Astrocyte of the cerebellum (primary cell): ENCODE results near the gene DIP2A.

Experiments
- DNase-seq: peaks from one replicate; pipeline ENCODE4 v3.0.0-alpha.2; 2011; ENCODE audit warnings: low read depth
- H3K4me3 ChIP-seq: 2 replicates; pipeline ENCODE4 v1.5.1; 2011; ENCODE audit warnings: mild to moderate bottlenecking, low read depth, low read length, moderate library complexity
- in situ Hi-C: cut with HindIII; loops from 2 replicates; pipeline ENCODE4 v1.10.0; 2017; ENCODE audit warnings: low sequenced_read_pairs
- TF ChIP-seq, protein P1 (sequence below): IDR thresholded peaks from 2 replicates; pipeline ENCODE4 v1.5.1; 2012; ENCODE audit warnings: low read length, low read depth, moderate library complexity, mild to moderate bottlenecking; ENCODE audit errors: missing control alignments

DIP2A gene

DNA sequence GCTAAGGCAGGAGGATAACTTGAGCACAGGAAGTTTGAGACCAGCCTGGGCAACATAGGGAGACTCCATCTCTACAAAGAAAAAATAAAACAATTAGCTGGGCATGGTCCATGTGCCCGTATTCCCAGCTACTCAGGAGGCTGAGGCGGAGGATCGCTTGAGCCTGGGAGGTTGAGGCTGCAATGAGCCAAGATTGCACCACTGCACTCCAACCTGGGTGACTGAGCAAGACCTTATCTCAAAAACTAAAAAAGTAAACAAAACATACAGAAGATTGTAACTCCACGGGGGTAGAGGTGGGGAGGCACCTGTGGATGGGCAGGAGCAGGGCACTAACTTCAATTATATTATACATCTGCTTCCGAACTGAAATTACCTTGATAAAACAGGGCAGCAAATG is 141.6 kb downstream of the DIP2A start:
- in situ Hi-C loops: no loop called here
- H3K4me3 ChIP-seq: no peak overlapping the region
- TF ChIP-seq, protein P1, sequence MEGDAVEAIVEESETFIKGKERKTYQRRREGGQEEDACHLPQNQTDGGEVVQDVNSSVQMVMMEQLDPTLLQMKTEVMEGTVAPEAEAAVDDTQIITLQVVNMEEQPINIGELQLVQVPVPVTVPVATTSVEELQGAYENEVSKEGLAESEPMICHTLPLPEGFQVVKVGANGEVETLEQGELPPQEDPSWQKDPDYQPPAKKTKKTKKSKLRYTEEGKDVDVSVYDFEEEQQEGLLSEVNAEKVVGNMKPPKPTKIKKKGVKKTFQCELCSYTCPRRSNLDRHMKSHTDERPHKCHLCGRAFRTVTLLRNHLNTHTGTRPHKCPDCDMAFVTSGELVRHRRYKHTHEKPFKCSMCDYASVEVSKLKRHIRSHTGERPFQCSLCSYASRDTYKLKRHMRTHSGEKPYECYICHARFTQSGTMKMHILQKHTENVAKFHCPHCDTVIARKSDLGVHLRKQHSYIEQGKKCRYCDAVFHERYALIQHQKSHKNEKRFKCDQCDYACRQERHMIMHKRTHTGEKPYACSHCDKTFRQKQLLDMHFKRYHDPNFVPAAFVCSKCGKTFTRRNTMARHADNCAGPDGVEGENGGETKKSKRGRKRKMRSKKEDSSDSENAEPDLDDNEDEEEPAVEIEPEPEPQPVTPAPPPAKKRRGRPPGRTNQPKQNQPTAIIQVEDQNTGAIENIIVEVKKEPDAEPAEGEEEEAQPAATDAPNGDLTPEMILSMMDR: no peak
- DNase-seq: no peak

DNA sequence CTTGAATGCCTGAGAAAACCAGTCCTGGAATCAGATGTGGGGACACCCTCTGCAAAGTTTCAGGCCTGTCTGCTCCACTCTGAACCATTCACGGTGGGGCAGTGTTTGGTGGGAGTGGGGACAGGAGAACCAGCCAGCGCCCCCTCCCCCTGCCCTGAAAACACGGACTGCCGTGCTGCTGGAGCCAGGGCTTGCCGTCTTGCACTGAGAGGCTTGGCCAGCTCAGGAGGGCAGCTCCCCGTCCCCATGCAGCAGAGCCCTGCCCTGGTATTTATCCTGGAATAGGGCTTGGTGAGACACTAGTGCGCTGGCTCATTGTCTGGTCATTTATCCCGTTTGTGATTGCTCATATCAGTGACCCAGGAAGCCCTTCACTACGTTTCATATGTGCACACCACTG is 142.3 kb downstream of the DIP2A start:
- H3K4me3 ChIP-seq: no peak overlapping the region
- in situ Hi-C loops: no loop called here
- TF ChIP-seq, protein P1: no peak

DNA sequence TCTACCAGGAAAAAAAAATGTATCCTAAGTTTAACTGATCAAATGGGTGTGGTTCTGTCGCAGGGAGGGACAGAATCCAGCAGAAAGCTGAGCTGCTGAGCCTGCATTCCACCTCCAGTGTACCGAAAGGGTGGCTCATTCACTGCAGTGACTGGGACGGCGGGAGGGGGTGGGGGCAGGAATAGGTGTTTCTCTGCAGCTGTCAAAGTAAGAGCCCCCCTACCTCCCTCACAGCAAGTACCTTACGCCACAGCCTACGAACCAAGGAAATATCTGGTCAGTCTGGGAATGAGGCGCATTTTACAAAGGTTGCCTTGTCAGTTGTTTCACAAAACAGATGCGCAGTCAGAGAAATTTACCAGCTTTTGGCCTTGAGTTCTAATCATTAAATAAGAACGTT is 144.5 kb downstream of the DIP2A start:
- DNase-seq: no peak
- in situ Hi-C loops: no loop called here
- H3K4me3 ChIP-seq: no peak overlapping the region
- TF ChIP-seq, protein P1: no peak

More for the DNA sequence above, 142.3 kb downstream of the DIP2A start:
- no peak for DNase-seq

DNA sequence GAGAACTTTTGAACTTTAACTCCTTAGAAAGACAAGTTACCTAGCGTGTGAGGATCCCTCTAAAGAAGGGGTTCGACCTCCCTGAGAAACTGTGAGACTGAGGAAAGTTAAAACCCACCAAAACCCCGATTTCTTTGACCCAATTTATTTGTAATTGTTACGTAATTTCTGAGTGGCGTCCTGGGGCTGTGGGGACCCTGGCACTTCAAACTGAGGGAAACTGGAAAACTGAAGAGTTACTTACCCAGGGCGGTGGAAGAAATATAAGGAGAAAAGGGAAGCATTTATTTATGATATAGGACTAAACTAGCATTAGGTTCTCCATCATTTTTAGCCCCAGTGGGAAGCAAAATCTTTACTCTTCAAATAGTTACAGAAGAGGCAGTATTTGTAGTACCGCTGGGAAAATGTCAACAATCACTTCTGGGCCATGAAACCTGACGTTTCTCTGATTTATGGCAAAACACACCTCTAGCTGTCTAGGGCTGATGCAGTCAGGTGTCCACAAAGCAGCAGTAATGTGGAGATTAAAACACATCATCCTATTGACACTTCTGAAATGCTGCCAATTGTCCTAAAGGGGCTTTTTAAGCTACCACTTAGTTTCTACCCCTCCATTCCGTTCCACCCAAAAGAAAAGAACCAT is 145.8 kb downstream of the DIP2A start:
- in situ Hi-C loops: no loop called here
- H3K4me3 ChIP-seq: no peak overlapping the region
- TF ChIP-seq, protein P1: no peak
- no peak for DNase-seq

DNA sequence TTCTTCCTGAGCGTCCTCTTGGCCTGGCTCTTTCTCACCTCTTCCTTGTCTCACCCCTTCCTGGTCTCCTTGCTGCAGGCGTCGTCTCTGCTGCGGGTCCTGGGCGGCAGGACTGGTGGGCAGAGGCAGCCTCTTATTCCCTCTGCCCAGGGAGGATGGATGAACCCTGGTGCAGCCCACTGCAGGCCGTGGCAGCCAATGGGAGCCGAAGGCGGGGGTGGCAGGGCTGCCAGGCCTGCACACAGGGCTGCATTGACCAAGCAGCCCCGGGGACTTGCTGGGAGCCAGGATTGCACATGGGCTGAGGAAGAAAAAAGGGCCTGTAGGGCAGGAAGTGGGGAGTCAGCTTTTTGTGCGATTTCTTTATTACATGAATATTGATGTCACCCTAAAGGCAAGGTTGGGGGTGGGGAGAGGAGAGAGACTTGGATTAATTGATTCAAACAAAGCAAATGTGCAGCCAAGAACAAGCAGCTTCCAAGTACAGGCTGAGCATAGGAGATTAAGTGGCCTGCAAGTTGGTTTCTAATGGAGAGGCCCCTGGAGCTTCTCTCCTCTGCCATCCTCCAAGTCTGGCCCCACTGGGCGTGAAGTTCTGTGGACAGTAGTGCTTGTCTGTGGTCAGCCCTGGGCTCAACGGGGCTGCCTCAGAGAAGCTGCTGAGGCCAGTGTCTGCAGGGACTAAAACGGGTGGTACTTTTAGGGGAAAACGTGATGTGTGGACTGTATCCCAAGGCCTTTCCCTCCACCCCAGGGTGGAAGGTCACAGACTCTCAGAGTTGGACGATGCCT is 146.5 kb downstream of the DIP2A start, which contains the start of gene S100B:
Gene S100B, minus strand, starts transcription at position 108 of the 792 bp plus-strand sequence. CDS start 2,667 bp downstream, outside the sequence.
- in situ Hi-C loops: no loop called here
- no peak within 1 kb of the TSS for H3K4me3 ChIP-seq
- TF ChIP-seq, protein P1: no peak
- no peak for DNase-seq

DNA sequence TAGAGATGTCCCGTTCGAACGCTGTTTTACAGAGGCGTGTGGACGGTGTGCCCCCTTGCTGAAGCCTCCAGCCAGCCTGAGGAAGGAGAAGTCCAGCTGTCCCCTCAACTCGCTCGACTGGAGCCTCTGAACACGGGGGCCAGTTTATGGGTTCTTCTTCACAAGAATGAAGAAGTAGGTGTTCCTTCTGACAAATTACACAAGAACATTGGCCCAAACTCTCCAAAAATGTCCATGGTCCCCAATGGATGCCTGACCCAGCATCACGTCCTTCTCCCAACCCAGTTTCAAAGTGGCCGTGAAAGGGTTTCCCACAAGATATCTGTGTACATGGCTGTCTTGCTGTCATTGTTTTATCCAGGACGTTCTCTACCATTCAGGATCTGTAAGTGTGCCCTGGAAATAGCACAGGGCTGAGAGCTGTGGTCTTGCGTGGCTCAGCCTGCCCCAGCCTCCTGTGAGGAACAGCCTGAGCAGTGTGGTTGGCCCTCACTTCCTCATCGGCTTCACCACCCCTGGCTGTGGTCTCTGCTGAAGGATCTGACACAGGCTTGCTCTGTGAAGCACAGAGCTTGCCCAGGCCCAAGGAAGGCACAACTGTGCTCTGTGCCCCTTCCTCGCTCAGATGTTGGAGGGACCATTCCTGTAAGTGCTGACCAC is 147.2 kb downstream of the DIP2A start:
- TF ChIP-seq, protein P1: no peak
- no peak overlapping the region for H3K4me3 ChIP-seq
- DNase-seq: no peak
- in situ Hi-C loops: no loop called here
